DMS153 (cell line): ENCODE results near the gene MKKS.
"Not testable (repeated sequence)": the region's sequence is repeated elsewhere in the genome, so short reads cannot be mapped to it uniquely, and the experiment has no call there.

Experiments
- DNase-seq: peaks from one replicate; lab custom pipeline; 2025; lab: John Stamatoyannopoulos, UW

The MKKS gene

DNA sequence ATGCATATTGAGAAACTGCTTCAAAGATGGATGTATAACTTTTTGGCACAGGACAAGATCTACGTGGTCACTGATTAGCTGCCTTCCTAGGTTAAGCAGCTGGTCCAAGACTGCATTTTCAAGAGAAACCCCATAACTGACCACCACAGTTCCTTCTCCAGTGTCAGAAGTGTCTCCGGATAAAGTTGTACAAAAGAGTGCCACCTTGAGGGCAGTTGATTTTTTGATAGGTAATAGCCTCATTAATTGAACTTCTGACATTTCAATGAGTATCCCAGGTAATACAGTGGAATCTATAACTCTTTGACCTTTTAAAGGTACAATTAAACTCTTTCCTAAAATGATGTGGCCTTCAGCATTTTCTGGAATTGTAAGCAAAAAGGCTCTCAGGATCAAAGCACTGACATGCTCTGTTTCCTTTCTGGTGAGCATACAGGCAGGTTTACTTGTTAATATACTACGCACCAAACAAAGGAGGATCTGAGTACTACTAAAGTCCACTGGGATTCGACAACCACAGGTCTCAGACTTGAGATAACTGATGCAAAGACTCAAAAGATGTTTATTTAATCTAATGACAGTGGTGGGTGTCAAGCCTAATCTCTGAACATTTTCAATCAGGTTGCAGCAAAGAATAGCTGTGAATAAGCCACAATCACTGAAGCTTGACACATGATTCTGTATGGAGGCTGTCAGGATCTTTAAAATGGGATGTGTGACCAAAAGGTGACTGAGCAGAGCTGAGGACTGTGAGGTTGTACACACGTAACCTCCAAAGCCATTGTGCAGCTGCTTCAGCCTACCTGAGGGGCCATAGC is 21.2 kb downstream of the MKKS start:
- no peak for DNase-seq

DNA sequence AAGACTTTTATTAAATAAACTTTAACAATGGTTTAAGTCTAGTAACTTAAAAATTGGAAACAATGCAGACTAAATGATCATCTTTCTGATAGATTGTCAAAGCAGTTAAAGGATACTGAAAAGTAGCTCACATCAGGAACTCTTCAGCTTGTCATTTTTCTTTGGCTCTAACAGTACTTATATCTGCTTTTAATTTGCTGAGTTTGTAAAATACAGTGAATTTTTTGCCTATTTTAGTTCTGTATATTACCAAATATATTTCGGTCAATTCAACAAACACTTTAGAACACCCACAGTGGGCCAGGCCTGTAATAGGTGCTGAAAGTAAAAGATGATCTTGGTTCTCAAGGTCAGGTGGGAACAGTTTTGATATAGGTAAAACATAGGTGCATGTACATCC is 22.3 kb downstream of the MKKS start:
- DNase-seq = no peak

- DNase-seq = no peak
Measured at GRCh38 chr20:10408108-10408813, 25.8 kb downstream of the MKKS start.

DNA sequence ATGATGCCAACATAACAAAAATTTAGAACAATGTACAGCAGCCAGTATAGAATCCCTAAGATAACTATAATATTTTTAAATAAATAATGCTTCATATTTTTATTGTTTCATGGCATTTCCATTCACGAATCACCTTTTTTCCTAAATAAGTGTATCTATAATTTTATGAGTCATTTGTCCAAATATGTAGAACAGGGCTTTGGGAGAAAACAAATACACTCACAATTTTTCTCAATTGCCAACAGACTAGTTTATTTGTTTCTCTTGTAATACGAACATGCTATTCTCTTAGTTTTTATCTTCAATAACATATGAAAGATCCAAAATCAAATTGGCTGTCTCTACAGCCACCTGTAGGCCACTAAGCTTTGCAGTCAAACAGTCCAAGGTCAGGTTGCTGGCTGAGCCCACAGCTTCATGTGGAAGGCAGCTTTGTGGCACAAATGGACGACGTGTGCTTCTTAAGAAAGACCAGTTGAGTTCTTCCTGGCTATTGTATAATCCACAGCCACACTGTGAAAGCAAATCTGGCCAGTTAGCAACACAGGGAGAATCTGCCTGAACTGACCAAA is 29.0 kb downstream of the MKKS start:
- DNase-seq = no peak

DNA sequence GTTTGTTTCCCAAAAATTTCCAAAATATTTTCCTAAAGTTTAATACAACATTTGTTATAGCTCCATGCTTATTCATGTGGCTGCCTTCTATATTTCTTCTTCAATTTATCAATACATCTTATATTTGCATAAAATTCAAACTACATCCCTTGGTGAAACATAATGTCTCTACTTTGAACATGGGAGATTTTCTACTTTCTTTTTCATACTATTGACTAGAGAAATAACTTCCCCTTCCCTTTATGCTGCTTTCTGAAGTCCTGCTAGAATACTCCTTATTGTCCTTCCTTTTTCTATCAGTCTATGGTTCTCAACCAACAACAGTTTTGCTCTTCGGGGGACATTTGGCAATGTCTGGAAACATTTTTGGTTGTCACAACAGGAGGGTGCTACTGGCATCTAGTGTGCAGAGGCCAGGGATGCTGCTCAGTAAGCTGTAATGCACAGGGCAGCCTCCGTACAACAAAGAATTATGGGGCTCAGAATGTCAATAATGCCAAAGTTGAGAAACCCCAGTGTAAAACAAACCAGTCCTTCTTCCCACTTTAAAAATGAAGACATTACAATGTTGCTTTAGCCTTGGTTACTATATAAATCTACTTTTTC is 29.9 kb downstream of the MKKS start:
- no peak for DNase-seq

DNA sequence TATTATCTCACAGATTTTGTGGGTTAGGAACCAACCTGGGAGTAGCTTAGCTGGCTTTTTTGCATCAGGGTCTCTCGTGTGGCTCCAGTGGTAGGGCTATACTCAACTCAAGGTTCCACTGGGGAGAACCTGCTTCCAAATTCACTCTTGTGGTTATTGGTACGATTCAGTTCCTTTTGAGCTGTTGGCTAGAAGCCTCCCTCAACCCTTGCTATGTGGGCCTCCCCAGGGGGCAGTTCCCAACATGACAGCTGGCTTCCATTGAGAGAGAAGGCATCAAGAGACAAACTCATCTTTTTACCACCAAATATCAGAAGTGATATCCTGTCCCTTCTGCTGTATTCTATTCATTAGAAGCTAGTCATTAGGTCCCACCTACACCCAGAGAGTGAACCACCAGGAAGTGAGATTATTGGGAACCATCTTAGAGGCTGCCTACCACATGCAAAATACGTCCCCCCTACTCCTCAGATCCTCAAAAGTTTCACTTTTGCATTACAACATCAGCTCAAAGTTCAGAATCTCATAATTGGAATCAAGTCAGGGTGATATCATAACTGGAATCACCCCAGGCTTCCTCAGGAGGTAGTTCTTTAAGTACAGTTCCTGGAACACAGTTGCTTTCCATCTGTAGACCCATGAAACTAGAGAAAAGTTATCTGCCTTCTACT is 30.9 kb downstream of the MKKS start:
- DNase-seq = no peak

DNA sequence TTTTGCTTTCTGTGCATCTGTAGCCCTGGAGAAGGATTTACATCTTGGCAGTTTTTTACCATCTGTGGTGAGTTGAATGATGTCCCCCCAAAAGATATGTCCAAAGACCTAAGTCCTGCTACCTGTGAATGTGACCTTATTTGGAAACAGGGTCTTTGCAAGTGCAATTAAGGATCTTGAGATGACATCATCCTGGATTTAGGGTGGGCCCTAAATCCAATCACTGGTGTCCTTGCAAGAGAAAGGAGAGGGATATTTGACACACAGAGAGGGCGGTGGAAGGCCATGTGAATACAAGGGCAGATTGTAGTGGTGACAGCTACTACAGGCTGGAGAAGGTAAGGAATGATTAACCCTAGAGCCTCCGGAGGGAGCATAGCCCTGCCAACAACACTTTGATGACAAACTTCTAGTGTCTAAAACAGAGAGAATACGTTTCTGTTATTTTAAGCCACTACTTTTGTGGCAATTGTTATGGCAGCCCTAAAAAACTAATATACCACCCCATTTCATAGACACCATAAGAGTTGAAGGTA is 35.1 kb downstream of the MKKS start:
- no peak for DNase-seq

DNA sequence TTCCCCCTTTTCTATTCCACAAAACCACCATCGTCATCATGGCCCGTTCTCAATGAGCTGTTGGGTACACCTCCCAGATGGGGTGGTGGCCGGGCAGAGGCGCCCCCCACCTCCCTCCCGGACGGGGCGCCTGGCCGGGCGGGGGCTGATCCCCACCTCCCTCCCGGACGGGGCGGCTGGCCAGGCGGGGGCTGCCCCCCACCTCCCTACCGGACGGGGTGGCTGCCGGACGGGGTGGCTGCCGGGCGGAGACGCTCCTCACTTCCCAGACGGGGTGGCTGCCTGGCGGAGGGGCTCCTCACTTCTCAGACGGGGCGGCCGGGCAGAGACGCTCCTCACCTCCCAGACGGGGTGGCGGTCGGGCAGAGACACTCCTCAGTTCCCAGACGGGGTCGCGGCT is 39.3 kb downstream of the MKKS start:
- DNase-seq = not testable (repeated sequence)

DNA sequence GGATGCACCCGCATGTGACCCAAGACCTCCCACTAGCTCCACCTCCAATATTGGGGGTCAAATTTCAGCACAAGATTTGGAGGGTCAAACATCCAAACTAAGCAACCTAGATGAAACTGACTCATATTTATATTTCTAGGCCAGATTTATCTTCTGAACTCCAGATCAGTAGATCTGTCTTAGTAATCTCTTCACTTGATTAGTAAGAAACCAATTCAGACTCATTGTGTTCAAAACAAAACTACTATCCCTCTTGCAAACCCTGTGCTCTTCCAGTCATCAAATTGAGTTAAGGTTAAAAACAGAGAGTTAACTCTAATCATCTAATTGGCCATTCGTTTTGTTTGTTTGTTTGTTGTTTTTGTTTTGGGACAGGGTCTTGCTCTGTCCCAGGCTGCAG is 43.3 kb downstream of the MKKS start:
- no peak for DNase-seq

DNA sequence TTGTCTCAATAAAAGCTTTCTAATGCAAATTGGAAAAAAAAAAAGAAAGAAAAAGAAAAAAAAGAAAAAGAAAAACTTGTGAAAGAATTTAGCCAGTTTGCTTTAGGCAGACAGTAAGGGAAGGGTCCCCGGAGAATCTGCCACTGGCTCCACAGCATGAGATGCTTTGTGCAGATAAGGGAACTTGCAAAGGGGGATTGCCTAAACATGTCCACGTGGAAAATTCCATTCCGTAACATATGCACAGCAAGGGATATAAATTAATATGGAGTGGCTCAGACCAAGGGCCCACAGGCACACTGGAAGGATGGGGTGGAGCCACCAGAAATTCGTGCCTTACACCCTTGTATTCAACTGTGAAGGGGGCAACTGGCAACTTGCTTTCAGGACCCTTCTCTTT is 45.4 kb downstream of the MKKS start:
- no peak for DNase-seq

GRCh38 chr20:10387686-10388085 is 46.3 kb downstream of the MKKS start:
- no peak for DNase-seq

DNA sequence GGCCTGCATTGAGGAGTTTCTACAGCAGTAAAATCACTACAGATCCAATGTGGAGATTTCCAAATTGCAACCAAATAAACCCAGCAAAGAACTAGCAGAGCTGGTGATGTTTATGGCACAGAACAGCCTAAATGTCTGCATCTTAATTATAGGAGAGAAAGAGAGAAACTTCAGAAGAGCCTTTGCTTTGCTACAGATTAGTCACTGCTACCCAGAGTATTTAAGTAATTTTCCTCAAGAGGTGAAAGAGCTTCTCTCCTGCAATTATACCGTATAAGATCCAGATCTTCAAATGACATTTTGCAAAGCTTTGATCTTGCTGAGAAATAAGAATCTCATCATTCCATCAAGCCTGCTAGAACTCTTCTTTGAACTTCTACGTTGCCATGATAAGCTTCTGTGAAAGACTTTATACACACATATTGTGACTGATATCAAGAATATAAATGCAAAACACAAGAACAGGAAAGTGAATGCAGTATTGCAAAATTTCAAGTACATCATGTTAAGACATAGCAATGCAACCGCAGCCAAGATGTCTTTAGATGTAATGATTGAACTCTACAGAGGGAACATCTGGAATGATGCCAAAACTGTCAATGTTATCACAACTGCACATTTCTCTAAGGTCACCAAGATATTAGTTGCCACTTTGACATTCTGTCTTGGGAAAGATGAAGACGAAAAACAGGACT is 48.0 kb downstream of the MKKS start:
- DNase-seq = no peak

- no peak for DNase-seq
Measured at GRCh38 chr20:10381477-10381876, 52.5 kb downstream of the MKKS start.

DNA sequence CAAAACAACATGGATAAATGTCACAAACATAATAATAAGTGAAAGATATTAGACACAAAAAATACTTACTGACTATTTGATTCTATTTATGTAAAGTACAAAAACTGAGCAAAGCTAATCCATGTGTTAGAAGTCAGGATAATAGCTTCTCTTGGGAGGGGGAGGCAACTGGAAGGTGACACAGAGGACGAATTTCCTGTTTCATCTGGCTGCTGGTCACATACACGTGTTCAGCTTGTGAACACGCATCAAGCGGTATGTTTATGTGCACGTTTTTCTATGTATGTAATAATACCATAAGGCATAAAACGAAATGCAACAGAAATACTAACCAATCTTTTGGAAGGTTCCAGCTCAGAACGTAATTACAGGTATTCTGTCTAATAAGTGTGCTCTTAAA is 54.3 kb downstream of the MKKS start:
- DNase-seq = no peak

DNA sequence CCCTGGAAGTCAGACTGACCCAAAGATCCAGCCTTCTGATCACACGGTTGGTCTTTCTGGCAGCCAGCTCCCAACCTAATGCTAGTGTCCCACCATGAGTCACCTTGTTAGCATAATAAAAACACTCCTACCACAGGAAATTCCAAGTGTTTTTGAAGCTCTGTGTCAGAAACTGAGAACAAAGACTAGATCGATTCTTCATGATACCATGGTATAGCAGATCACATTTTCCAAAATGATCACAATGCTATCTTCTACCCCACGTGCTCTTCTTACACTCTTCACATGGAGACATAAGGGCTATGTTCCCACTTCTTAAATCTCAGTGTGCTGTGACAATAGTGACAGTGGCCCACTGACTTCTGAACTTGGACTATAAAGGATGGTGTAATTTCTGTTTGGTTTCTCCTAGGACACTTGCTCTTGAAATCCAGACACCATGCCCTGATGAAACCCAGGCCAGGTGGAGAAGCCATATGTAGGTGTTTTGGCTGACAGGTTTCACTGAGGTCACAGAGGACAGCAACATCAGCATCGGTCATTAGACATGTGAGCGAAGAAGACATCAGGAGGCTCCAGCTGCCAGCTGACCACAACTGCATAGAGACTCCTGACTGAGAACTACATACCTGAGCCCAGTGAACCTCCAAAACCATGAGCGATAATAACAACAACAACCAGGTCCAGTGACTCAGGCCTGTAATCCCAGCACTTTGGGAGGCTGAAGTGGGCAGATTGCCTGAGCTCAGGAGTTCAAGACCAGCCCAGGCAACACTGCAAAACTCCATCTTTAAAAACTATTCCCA is 57.5 kb downstream of the MKKS start:
- no peak for DNase-seq

DNA sequence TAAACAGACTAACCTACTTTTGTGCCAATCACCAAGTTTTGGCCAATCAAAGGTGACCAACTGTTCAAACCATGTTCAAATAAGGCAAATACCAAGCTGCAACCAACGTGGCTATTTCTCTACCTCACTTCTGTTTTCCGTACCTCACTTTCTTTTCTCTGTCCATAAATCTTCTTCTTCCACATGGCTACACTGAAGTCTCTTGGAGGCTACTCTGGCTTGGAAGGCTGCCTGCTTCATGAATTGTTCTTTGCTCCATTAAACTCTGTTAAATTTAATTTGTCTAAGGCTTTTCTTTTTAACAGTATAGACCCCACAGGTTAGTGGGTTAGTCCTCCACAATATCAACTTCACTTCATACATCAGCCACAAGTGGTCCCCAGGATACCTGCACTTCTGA is 58.8 kb downstream of the MKKS start:
- no peak for DNase-seq

DNA sequence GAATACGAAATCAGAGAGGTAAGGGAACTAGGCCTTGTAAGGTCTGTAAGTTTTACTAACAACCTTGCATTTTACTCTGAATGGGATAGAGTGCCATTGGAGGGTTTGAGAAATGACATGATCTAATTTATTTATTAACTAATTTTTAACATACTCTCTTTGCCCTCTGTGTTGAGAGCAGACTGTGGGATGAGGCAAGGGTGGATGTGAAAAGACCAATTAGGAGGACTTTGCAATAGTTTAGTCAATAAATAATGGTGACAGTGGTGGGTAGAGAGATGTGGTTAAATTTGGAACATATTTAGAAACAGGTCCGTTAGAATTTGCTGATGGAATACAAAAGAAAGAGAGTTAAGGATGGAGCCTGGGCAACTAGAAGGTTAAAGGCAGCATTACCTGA is 60.0 kb downstream of the MKKS start:
- no peak for DNase-seq

DNA sequence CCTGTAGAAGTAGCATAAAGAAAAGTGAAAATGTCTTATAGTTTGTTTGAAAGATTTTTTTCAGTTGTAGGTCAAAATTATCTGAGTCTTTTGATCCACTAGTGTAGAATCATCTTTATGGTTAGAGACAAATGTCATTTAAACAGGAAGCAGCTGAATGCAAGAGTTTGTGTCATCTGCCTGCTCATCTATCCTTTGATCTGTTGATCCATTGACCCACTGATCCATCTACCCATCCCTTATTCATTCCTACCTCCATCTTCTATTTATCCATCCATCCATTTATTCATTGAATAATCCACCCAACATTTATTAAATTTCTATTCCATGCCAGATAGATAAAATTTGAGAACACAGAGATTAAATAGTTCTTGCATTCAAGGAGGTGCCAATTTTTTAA is 62.6 kb downstream of the MKKS start:
- DNase-seq = no peak

GRCh38 chr20:10370091-10370887 is 63.7 kb downstream of the MKKS start:
- DNase-seq = no peak

- DNase-seq = no peak
Measured at GRCh38 chr20:10369723-10370090, 64.3 kb downstream of the MKKS start.
